IMR-90 (cell line): ENCODE results near the gene MAGI2. TPM values are rescaled to one million over a fixed set of nuclear protein-coding genes. Genes with fewer than 3 reads are reported as not detected.

ENCODE experiments used
- ATAC-seq: fragments of 200-7000 bp; cut with Tn5 transposase; 2 replicates; pipeline ENCODE4 v1.9.1; 2020; ENCODE audit warnings: low read depth, mild to moderate bottlenecking, moderate library complexity
- BruUV-seq: library from RNA; stranded (reverse); fragments of 400-500 nt; replicated peaks from 2 replicates; lab custom pipeline; 2021; lab: Mats Ljungman, UMichigan
- CTCF ChIA-PET: fragments of 300-600 bp; formaldehyde crosslinking; extraction: SDS; loops from one replicate; lab custom pipeline; 2021; ENCODE audit warnings: antibody characterized with exemption; lab: Yijun Ruan, JAX
- POLR2A ChIA-PET: fragments of 300-600 bp; sonication (Branson Sonifier 250); formaldehyde crosslinking; loops from one replicate; lab custom pipeline; 2022; ENCODE audit warnings: antibody characterized with exemption; ENCODE audit not compliant: unreplicated experiment; lab: Charles Lee
- DNase-seq: peaks from one replicate; pipeline ENCODE4 v3.0.0; 2013
- H2AFZ ChIP-seq: replicated peaks from 2 replicates; pipeline ENCODE3; 2013; ENCODE audit warnings: low read length, mild to moderate bottlenecking; ENCODE audit not compliant: poor library complexity
- H2AK5ac ChIP-seq: 2 replicates; pipeline ENCODE4 v1.6.1; 2013; ENCODE audit warnings: low read depth, low read length, inconsistent platforms
- H2AK9ac ChIP-seq: replicated peaks from 2 replicates; pipeline ENCODE3; 2013; ENCODE audit warnings: mild to moderate bottlenecking, low read depth, low read length, moderate library complexity; ENCODE audit not compliant: poor library complexity
- H2BK120ac ChIP-seq: 2 replicates; pipeline ENCODE4 v1.6.1; 2013; ENCODE audit warnings: low read depth, low read length, inconsistent platforms
- H2BK15ac ChIP-seq: 3 replicates; pipeline ENCODE4 v1.6.1; 2013; ENCODE audit warnings: low read depth, low read length, inconsistent platforms
- H2BK20ac ChIP-seq: 2 replicates; pipeline ENCODE4 v1.6.1; 2013; ENCODE audit warnings: low read depth, mild to moderate bottlenecking, inconsistent platforms, low read length, moderate library complexity
- H2BK5ac ChIP-seq: 2 replicates; pipeline ENCODE4 v1.6.1; 2013; ENCODE audit warnings: mild to moderate bottlenecking, low read depth, low read length, inconsistent platforms; ENCODE audit not compliant: poor library complexity, severe bottlenecking
- H3K14ac ChIP-seq: replicated peaks from 2 replicates; pipeline ENCODE4 v1.6.1; 2013; ENCODE audit warnings: low read depth, low read length, inconsistent platforms
- H3K18ac ChIP-seq: 2 replicates; pipeline ENCODE4 v1.6.1; 2013; ENCODE audit warnings: low read depth, low read length, control low read depth
- H3K23ac ChIP-seq: 2 replicates; pipeline ENCODE4 v1.6.1; 2013; ENCODE audit warnings: low read depth, low read length, inconsistent platforms
- H3K27ac ChIP-seq: 2 replicates; pipeline ENCODE4 v1.5.1; 2013; ENCODE audit warnings: mild to moderate bottlenecking, control low read depth, low read length; ENCODE audit not compliant: insufficient read depth
- H3K27me3 ChIP-seq: 2 replicates; pipeline ENCODE4 v1.6.1; 2013; ENCODE audit warnings: low read length; ENCODE audit not compliant: control insufficient read depth, insufficient read depth
- H3K36me3 ChIP-seq: 2 replicates; pipeline ENCODE4 v1.6.1; 2013; ENCODE audit warnings: low read length, mixed read lengths; ENCODE audit not compliant: control insufficient read depth, insufficient read depth
- H3K4ac ChIP-seq: 2 replicates; pipeline ENCODE4 v1.6.1; 2013; ENCODE audit warnings: low read depth, low read length, inconsistent platforms
- H3K4me1 ChIP-seq: 2 replicates; pipeline ENCODE4 v1.6.1; 2013; ENCODE audit warnings: low read length, mixed read lengths; ENCODE audit not compliant: control insufficient read depth, insufficient read depth
- H3K4me2 ChIP-seq: 2 replicates; pipeline ENCODE4 v1.6.1; 2013; ENCODE audit warnings: low read depth, mild to moderate bottlenecking, control low read depth, low read length, moderate library complexity
- H3K4me3 ChIP-seq: 2 replicates; pipeline ENCODE4 v1.5.1; 2013; ENCODE audit warnings: low read depth, mild to moderate bottlenecking, control low read depth, low read length, moderate library complexity; ENCODE audit not compliant: insufficient read depth
- H3K56ac ChIP-seq: 2 replicates; pipeline ENCODE4 v1.6.1; 2013; ENCODE audit warnings: low read length, inconsistent platforms; ENCODE audit not compliant: insufficient read depth; ENCODE audit errors: extremely low read depth
- H3K79me1 ChIP-seq, 2 experiments: 2 replicates each; pipeline ENCODE4 v1.6.1; 2013; ENCODE audit warnings: low read length in 2 of 2, inconsistent platforms in 1 of 2, low read depth in 1 of 2
- H3K9ac ChIP-seq: 2 replicates; pipeline ENCODE4 v1.6.1; 2013; ENCODE audit warnings: low read depth, low read length, control low read depth
- H3K9me1 ChIP-seq: 2 replicates; pipeline ENCODE4 v1.6.1; 2013; ENCODE audit warnings: low read length, inconsistent platforms; ENCODE audit not compliant: insufficient read depth
- H3K9me3 ChIP-seq: 2 replicates; pipeline ENCODE4 v1.6.1; 2013; ENCODE audit warnings: low read length; ENCODE audit not compliant: control insufficient read depth, insufficient read depth
- H4K20me1 ChIP-seq: 2 replicates; pipeline ENCODE4 v1.6.1; 2013; ENCODE audit warnings: low read length, inconsistent platforms; ENCODE audit not compliant: insufficient read depth
- H4K5ac ChIP-seq: 2 replicates; pipeline ENCODE4 v1.6.1; 2013; ENCODE audit warnings: mild to moderate bottlenecking, low read depth, low read length, control low read depth
- H4K8ac ChIP-seq, 2 experiments: 2 replicates each; pipeline ENCODE4 v1.6.1; 2013; ENCODE audit warnings: low read depth in 2 of 2, low read length in 2 of 2, control low read depth in 1 of 2, inconsistent platforms in 1 of 2
- H4K91ac ChIP-seq: 2 replicates; pipeline ENCODE4 v1.6.1; 2013; ENCODE audit warnings: low read depth, low read length, inconsistent platforms; ENCODE audit not compliant: insufficient read depth
- BHLHE40 ChIP-seq: fragments of 150-350 bp; IDR thresholded peaks from 2 replicates; pipeline ENCODE4 v1.6.1; 2016; ENCODE audit warnings: mild to moderate bottlenecking, low read depth, low read length
- CEBPB ChIP-seq: IDR thresholded peaks from 2 replicates; pipeline ENCODE4 v1.6.1; 2012; ENCODE audit warnings: low read depth, low read length, improper control_type of control experiment
- CHD1 ChIP-seq: IDR thresholded peaks from 2 replicates; pipeline ENCODE4 v1.6.1; 2012; ENCODE audit warnings: low read depth, low read length, improper control_type of control experiment
- CTCF ChIP-seq: conservative IDR thresholded peaks from 2 replicates; pipeline ENCODE4 v1.5.1; 2012; ENCODE audit warnings: mild to moderate bottlenecking, low read depth, low read length, improper control_type of control experiment
- ELK1 ChIP-seq: fragments of 150-350 bp; IDR thresholded peaks from 2 replicates; pipeline ENCODE4 v1.6.1; 2016; ENCODE audit warnings: low read depth, mild to moderate bottlenecking, low read length, moderate library complexity, borderline replicate concordance
- FOS ChIP-seq: fragments of 150-350 bp; IDR thresholded peaks from 2 replicates; pipeline ENCODE4 v1.6.1; 2016; ENCODE audit warnings: low read depth, low read length
- MAZ ChIP-seq: IDR thresholded peaks from 2 replicates; pipeline ENCODE4 v1.6.1; 2012; ENCODE audit warnings: low read depth, mild to moderate bottlenecking, low read length, improper control_type of control experiment, moderate library complexity, borderline replicate concordance
- MXI1 ChIP-seq: IDR thresholded peaks from 2 replicates; pipeline ENCODE4 v1.6.1; 2012; ENCODE audit warnings: low read depth, mild to moderate bottlenecking, low read length, moderate library complexity, borderline replicate concordance
- POLR2A ChIP-seq: IDR thresholded peaks from 2 replicates; pipeline ENCODE4 v1.6.1; 2012; ENCODE audit warnings: mild to moderate bottlenecking, low read depth, low read length
- RAD21 ChIP-seq: IDR thresholded peaks from 2 replicates; pipeline ENCODE4 v1.6.1; 2012; ENCODE audit warnings: low read length, improper control_type of control experiment
- SMC3 ChIP-seq: fragments of 150-350 bp; IDR thresholded peaks from 2 replicates; pipeline ENCODE4 v1.6.1; 2016; ENCODE audit warnings: low read depth, mild to moderate bottlenecking, antibody characterized with exemption, low read length, moderate library complexity
- USF2 ChIP-seq: fragments of 150-350 bp; IDR thresholded peaks from 2 replicates; pipeline ENCODE4 v1.6.1; 2017; ENCODE audit warnings: mild to moderate bottlenecking, antibody characterized with exemption, low read length, low read depth
- WGBS, 2 experiments: methylation state at CpG; one replicate each; pipeline versions ENCODE4 v1.1.5 to v1.1.7; 2013; ENCODE audit warnings: missing lambda C conversion rate in 2 of 2; ENCODE audit not compliant: insufficient read length in 1 of 2; ENCODE audit errors: extremely low coverage in 2 of 2; 5-methylcytosine and 5-hydroxymethylcytosine counted together
- dilution Hi-C: fragments of 300-500 bp; cut with HindIII; formaldehyde crosslinking; loops from one replicate; pipeline ENCODE4 v1.14.3; 2018; ENCODE audit warnings: low sequenced_read_pairs; ENCODE audit not compliant: unreplicated experiment
- in situ Hi-C: fragments of 300-500 bp; cut with MboI; formaldehyde crosslinking; loops from 3 replicates; pipeline ENCODE4 v1.14.3; 2019; ENCODE audit warnings: low sequenced_read_pairs, inconsistent platforms, mixed read lengths
- intact Hi-C: fragments of 100-400 bp; cut with micrococcal nuclease; formaldehyde crosslinking; loops from 2 replicates; pipeline ENCODE4 v1.10.0; 2022
- polyA plus RNA-seq, 3 experiments: library from polyadenylated mRNA; depleted of rRNA; stranded (reverse); fragments of >200 nt; gene quantifications; 2 replicates each; pipeline ENCODE4 v1.2.3, GENCODE V29; 2012; ENCODE audit warnings: low replicate concordance in 1 of 3
- total RNA-seq: library from RNA; depleted of rRNA; stranded (reverse); fragments of >200 nt; gene quantifications from 2 replicates; pipeline ENCODE4 v1.2.3, GENCODE V29; 2012

The MAGI2 gene
- total and polyA plus RNA-seq, 2 of the 4 experiments (the other 2 are of a cell fraction), result 2.5 to 17.9 TPM

- TF ChIP-seq ELK1, result no peak
Observed at GRCh38 chr7:78473571-78474301, 979.7 kb downstream of the MAGI2 start (continued).

- H3K27me3 ChIP-seq, result no peaks in the 10 kb centered on the region
- 0 out of 2 replicates have a peak overlapping the region, but pooled peaks have one; percentile 39 for H3K56ac ChIP-seq
- no peaks in the 10 kb centered on the region for H3K36me3 ChIP-seq
- peak overlapping the region; percentile 56 for H3K23ac ChIP-seq
- H4K91ac ChIP-seq, result peak overlapping the region; percentile 23; the same call in 1 of the 2 replicates
- peak overlapping the region; percentile 36; the same call in 1 of the 2 replicates for H3K14ac ChIP-seq
- H3K9me1 ChIP-seq, result peaks cover 2% of the 10 kb centered on the region
- peak; percentile 63 for DNase-seq
- no peak overlapping the region for H4K5ac ChIP-seq
- in situ Hi-C loops, result no loop called here
- ATAC-seq, result peak; percentile 7; the same call in 1 of the 2 replicates
- BruUV-seq, result no TSS peak
- POLR2A ChIA-PET, result no interaction called here
- peak overlapping the region; percentile 43; the same call in 1 of the 2 replicates for H3K18ac ChIP-seq
- peak overlapping the region; percentile 10; the same call in 1 of the 2 replicates for H3K4me2 ChIP-seq
- H2BK15ac ChIP-seq, result no peak overlapping the region
- no peak overlapping the region for H2AK5ac ChIP-seq
- no peak overlapping the region for H3K9ac ChIP-seq
- CTCF ChIA-PET, result interaction anchor here (0.6 to 1.0 kb wide), 3 partner anchors 28 to 309 kb away, joined by 3 read pairs; no protein-coding TSS in a partner anchor
- peaks cover 5% of the 10 kb centered on the region; the same call in 1 of the 2 replicates for H3K4me1 ChIP-seq
- peak overlapping the region in 1 of 2 experiments; percentile 77; a peak in 2 of 4 replicates for H4K8ac ChIP-seq
- peak overlapping the region; percentile 84 for H2BK20ac ChIP-seq
- no peak overlapping the region; the same call in 1 of the 2 replicates for H3K27ac ChIP-seq
- dilution Hi-C loops, result no loop called here
- H3K4ac ChIP-seq, result peak overlapping the region; percentile 49; the same call in 1 of the 2 replicates
- intact Hi-C loops, result no loop called here
- H2AK9ac ChIP-seq, result no peak overlapping the region
- WGBS, 2 experiments, result no CpG with 5 or more reads among the region's 1 CpG
- H2AFZ ChIP-seq, result no peak overlapping the region
- H3K4me3 ChIP-seq, result no peak overlapping the region
- no peaks in the 10 kb centered on the region; the same call in 1 of the 2 replicates for H4K20me1 ChIP-seq
- peak overlapping the region; percentile 97 for H2BK5ac ChIP-seq
- H3K79me1 ChIP-seq, result no peaks in the 10 kb centered on the region
- H2BK120ac ChIP-seq, result peak overlapping the region; percentile 79
- no peaks in the 10 kb centered on the region for H3K9me3 ChIP-seq
- TF ChIP-seq FOS (no peak), CEBPB (no peak), USF2 (no peak), CTCF (no peak), MAZ (no peak), MXI1 (no peak), RAD21 (no peak), SMC3 (no peak), POLR2A (no peak), BHLHE40 (no peak), CHD1 (no peak)
Observed at GRCh38 chr7:78473021-78473420, 980.4 kb downstream of the MAGI2 start.
